ENCODE data around the gene TCF7. TPM values are rescaled to one million over a fixed set of nuclear protein-coding genes. Genes with fewer than 3 reads are reported as not detected.

TCF7 gene
- polyA plus RNA-seq, 1 experiment = 0.78 TPM

DNA sequence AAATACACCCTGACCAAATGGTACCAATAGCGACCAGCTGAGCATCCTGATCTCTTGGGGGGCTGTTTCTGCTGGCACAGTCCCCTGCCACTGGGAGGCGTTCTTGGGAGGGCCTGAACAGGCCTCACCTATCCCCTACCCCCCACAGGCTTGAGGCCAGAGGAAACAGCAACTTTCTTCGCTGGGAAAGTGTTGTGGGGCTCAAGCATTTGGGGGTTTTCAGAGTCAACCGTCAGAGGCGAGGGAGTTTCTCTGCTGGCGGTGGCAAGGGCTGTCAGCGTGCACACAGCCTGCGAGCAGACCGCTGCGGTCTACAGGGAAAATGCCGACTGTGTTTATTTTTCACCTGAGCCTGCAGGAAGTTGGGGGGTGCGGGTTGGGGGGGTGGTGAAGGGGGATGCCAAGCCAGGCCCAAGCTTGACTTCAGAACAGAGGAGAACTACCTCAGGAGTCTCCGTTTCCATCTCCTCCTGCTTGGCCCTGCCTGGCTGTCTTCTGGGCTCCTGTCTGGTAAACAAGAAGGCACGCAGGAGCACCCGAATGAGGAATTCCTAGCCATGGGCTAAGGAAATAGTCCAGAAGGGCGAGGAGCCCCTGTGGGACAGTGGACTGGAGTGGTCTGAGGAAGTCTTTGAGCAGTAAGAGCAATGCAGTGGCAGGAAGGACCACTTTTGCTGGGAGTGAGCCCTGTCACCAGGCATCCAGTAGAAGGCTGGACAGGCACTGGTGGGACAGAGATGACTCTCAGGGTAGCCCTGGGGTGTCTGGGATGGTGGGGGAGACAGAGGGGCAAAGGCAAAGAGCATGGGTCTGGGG, 18.1 kb downstream of the TCF7 start:
- H3K36me3 ChIP-seq (ENCODE audit: control insufficient read depth, insufficient read depth, low read length) = peaks cover 21% of the 10 kb centered on the region
- ChIA-PET CTCF (interaction anchor here (9.2 to 17.5 kb wide), 2 partner anchors 9 to 88 kb away, joined by 105 to 381 read pairs; no protein-coding TSS in a partner anchor), POLR2A (no interaction called here)

GRCh38 chr5:134133188-134133994, 18.9 kb downstream of the TCF7 start:
- peaks cover 22% of the 10 kb centered on the region for H3K36me3 ChIP-seq (ENCODE audit: control insufficient read depth, insufficient read depth, low read length)
- TF ChIP-seq, protein P1, sequence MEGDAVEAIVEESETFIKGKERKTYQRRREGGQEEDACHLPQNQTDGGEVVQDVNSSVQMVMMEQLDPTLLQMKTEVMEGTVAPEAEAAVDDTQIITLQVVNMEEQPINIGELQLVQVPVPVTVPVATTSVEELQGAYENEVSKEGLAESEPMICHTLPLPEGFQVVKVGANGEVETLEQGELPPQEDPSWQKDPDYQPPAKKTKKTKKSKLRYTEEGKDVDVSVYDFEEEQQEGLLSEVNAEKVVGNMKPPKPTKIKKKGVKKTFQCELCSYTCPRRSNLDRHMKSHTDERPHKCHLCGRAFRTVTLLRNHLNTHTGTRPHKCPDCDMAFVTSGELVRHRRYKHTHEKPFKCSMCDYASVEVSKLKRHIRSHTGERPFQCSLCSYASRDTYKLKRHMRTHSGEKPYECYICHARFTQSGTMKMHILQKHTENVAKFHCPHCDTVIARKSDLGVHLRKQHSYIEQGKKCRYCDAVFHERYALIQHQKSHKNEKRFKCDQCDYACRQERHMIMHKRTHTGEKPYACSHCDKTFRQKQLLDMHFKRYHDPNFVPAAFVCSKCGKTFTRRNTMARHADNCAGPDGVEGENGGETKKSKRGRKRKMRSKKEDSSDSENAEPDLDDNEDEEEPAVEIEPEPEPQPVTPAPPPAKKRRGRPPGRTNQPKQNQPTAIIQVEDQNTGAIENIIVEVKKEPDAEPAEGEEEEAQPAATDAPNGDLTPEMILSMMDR (IDR thresholded peaks at IDR 0.05; ENCODE audit: insufficient read depth, low read depth, low read length) = no peak
- POLR2A ChIA-PET = no interaction called here
- no peaks in the 10 kb centered on the region for H3K27me3 ChIP-seq (ENCODE audit: control insufficient read depth, insufficient read depth, low read length)
- H3K4me3 ChIP-seq (ENCODE audit: low read depth, low read length) = no peak overlapping the region
- no peak for DNase-seq (ENCODE audit: low read depth)
- CTCF ChIA-PET = interaction anchor here (0.6 to 17.5 kb wide), 5 partner anchors 8 to 89 kb away, joined by 3 to 381 read pairs (median 4); no protein-coding TSS in a partner anchor

More for the DNA sequence above, 18.1 kb downstream of the TCF7 start:
- no peak overlapping the region for H3K4me3 ChIP-seq (ENCODE audit: low read depth, low read length)
- DNase-seq (ENCODE audit: low read depth) = no peak
- no peaks in the 10 kb centered on the region for H3K27me3 ChIP-seq (ENCODE audit: control insufficient read depth, insufficient read depth, low read length)
- TF ChIP-seq, protein P1 (IDR thresholded peaks at IDR 0.05; ENCODE audit: insufficient read depth, low read depth, low read length) = no peak

DNA sequence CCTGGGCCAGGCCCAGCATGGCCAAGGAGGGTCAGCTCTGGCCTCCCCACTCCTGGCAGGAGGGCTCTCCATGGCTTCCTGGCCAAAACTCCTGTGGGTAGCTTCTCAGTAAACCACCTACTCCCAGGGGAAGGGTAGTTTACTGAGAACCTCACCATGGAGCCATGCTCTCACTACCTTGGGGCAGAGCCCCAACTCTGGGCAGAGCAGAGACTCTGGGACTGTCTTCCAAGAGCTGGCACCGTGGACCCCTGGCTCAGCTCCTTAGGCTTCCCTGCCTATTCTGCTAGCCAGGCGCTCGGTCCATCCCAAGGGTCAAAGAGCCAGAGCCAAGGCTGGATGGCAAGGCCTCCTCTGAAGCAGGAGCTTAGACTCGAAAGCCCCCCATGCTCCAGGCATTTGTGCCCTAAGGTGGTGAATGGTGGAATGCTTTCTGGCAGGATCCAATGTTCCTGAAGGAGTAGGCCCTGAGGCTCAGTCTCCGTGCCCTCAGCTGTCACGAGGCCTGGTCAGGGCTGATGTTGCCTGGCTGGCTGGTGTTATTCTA, 19.6 kb downstream of the TCF7 start:
- H3K27me3 ChIP-seq (ENCODE audit: control insufficient read depth, insufficient read depth, low read length) = no peaks in the 10 kb centered on the region
- POLR2A ChIA-PET = no interaction called here

DNA sequence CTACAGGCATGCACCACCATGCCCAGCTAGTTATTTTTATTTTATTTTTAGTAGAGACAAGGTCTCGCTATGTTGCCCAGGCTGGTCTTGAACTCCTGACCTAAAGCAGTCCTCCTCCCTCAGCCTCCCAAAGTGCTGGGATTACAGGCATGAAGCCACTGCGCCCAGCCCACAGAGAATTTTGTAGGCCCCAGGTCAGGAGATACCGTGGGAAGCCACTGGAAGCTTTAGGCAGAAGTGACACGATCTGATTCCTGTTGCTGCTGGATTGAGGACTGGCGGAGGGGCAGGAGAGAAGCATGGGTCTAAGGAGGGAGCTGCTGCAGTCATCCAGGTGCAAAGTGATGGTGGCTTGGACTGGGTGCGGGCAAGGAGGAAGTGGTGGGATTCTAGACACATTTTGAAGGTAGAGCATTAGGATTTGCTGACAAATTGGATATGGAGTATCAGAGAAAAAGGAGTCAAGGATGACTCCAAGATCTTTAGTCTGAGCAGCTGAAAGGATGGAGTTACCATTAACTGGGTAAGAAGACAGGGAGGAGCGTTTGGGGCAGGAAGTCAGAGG, 20.7 kb downstream of the TCF7 start:
- TF ChIP-seq, protein P1 (IDR thresholded peaks at IDR 0.05; ENCODE audit: insufficient read depth, low read depth, low read length) = no peak
- peaks cover 27% of the 10 kb centered on the region for H3K36me3 ChIP-seq (ENCODE audit: control insufficient read depth, insufficient read depth, low read length)
- no peaks in the 10 kb centered on the region for H3K27me3 ChIP-seq (ENCODE audit: control insufficient read depth, insufficient read depth, low read length)
- CTCF ChIA-PET = interaction anchor here (0.6 to 17.5 kb wide), 4 partner anchors 12 to 91 kb away, joined by 3 to 381 read pairs (median 5); no protein-coding TSS in a partner anchor
- POLR2A ChIA-PET = interaction anchor here (0.6 kb wide), 1 partner anchor 236 kb away, joined by 5 read pairs; the partner anchor contains the start of gene UBE2B
- no peak for DNase-seq (ENCODE audit: low read depth)
- no peak overlapping the region for H3K4me3 ChIP-seq (ENCODE audit: low read depth, low read length)

More for the DNA sequence above, 19.6 kb downstream of the TCF7 start:
- no peak overlapping the region for H3K4me3 ChIP-seq (ENCODE audit: low read depth, low read length)
- no peak for DNase-seq (ENCODE audit: low read depth)
- peaks cover 22% of the 10 kb centered on the region for H3K36me3 ChIP-seq (ENCODE audit: control insufficient read depth, insufficient read depth, low read length)
- TF ChIP-seq, protein P1 (IDR thresholded peaks at IDR 0.05; ENCODE audit: insufficient read depth, low read depth, low read length) = no peak
- CTCF ChIA-PET = interaction anchor here (0.6 to 17.5 kb wide), 5 partner anchors 23 to 90 kb away, joined by 3 to 381 read pairs (median 4); no protein-coding TSS in a partner anchor

Data from BJ (cell line).